WTC11 (cell line): ENCODE results near the gene ZNF200. TPM values are rescaled to one million over a fixed set of nuclear protein-coding genes. Genes with fewer than 3 reads are reported as not detected.

Experiments
- E2F4 ChIP-seq: sonication (generic); formaldehyde crosslinking; IDR thresholded peaks from 2 replicates; pipeline ENCODE4 v1.8.1; 2022; ENCODE audit warnings: low read depth, mild to moderate bottlenecking, moderate library complexity, missing genetic modification reagents, borderline replicate concordance
- ERG ChIP-seq: fragments of 250-450 bp; sonication (Bioruptor Pico); IDR thresholded peaks from 2 replicates; pipeline ENCODE4 v1.8.0; 2021; ENCODE audit warnings: mild to moderate bottlenecking
- FOXP1 ChIP-seq: sonication (generic); formaldehyde crosslinking; IDR thresholded peaks from 2 replicates; pipeline ENCODE4 v1.8.0; 2022; ENCODE audit warnings: missing genetic modification reagents, mild to moderate bottlenecking, moderate library complexity, borderline replicate concordance
- GABPB1 ChIP-seq: sonication (generic); formaldehyde crosslinking; IDR thresholded peaks from 2 replicates; pipeline ENCODE4 v1.8.1; 2023; ENCODE audit warnings: mild to moderate bottlenecking, missing genetic modification reagents
- JUN ChIP-seq: sonication (generic); formaldehyde crosslinking; IDR thresholded peaks from 2 replicates; pipeline ENCODE4 v1.8.0; 2023; ENCODE audit warnings: mild to moderate bottlenecking, missing genetic modification reagents
- MYBL2 ChIP-seq: sonication (generic); formaldehyde crosslinking; IDR thresholded peaks from 2 replicates; pipeline ENCODE4 v1.8.1; 2023; ENCODE audit warnings: mild to moderate bottlenecking, moderate library complexity, missing genetic modification reagents
- NFE2L1 ChIP-seq: sonication (generic); formaldehyde crosslinking; IDR thresholded peaks from 2 replicates; pipeline ENCODE4 v1.8.1; 2023; ENCODE audit warnings: missing genetic modification reagents
- PRRX2 ChIP-seq: fragments of 250-450 bp; sonication (Bioruptor Pico); IDR thresholded peaks from 2 replicates; pipeline ENCODE4 v1.8.0; 2021; ENCODE audit warnings: mild to moderate bottlenecking
- RELA ChIP-seq: sonication (generic); formaldehyde crosslinking; IDR thresholded peaks from 2 replicates; pipeline ENCODE4 v1.8.1; 2022; ENCODE audit warnings: missing genetic modification reagents, mild to moderate bottlenecking, borderline replicate concordance
- SOX15 ChIP-seq: fragments of 250-450 bp; sonication (Bioruptor Pico); IDR thresholded peaks from 2 replicates; pipeline ENCODE4 v1.9.0; 2021; ENCODE audit warnings: mild to moderate bottlenecking
- TEAD1 ChIP-seq: sonication (generic); formaldehyde crosslinking; IDR thresholded peaks from 2 replicates; pipeline ENCODE4 v1.8.0; 2022; ENCODE audit warnings: mild to moderate bottlenecking, missing genetic modification reagents
- ZNF232 ChIP-seq: sonication (generic); formaldehyde crosslinking; IDR thresholded peaks from 2 replicates; pipeline ENCODE4 v1.8.0; 2022; ENCODE audit warnings: mild to moderate bottlenecking, missing genetic modification reagents
- total RNA-seq: library from RNA; stranded (reverse); gene quantifications from 3 replicates; pipeline ENCODE4 v1.2.3, GENCODE V29; 2021
- TF ChIP-seq, protein P1 (sequence below): sonication (generic); formaldehyde crosslinking; IDR thresholded peaks from 2 replicates; pipeline ENCODE4 v1.8.0; 2022; ENCODE audit warnings: missing genetic modification reagents
- TF ChIP-seq, protein P2 (sequence below): fragments of 250-450 bp; sonication (Bioruptor Pico); IDR thresholded peaks from 2 replicates; pipeline ENCODE4 v1.9.0; 2021; ENCODE audit warnings: mild to moderate bottlenecking
- TF ChIP-seq, protein P3 (sequence below): fragments of 200-600 bp; IDR thresholded peaks from 2 replicates; pipeline ENCODE4 v1.8.0; 2022; ENCODE audit warnings: antibody characterized with exemption
- TF ChIP-seq, protein P4 (sequence below): sonication (generic); formaldehyde crosslinking; IDR thresholded peaks from 2 replicates; pipeline ENCODE4 v1.8.1; 2022; ENCODE audit warnings: mild to moderate bottlenecking, moderate library complexity, missing genetic modification reagents
- TF ChIP-seq, protein P5 (sequence below): sonication (generic); formaldehyde crosslinking; IDR thresholded peaks from 2 replicates; pipeline ENCODE4 v1.8.0; 2022; ENCODE audit warnings: mild to moderate bottlenecking, missing genetic modification reagents
- TF ChIP-seq, protein P6 (sequence below): sonication (generic); formaldehyde crosslinking; IDR thresholded peaks from 2 replicates; pipeline ENCODE4 v1.8.0; 2023; ENCODE audit warnings: missing genetic modification reagents, mild to moderate bottlenecking, borderline replicate concordance
- TF ChIP-seq, protein P7 (sequence below): sonication (generic); formaldehyde crosslinking; IDR thresholded peaks from 2 replicates; pipeline ENCODE4 v1.8.1; 2023; ENCODE audit warnings: mild to moderate bottlenecking, missing genetic modification reagents, moderate library complexity

ZNF200 gene
- total RNA-seq, 1 experiment from 2014 or later = 9.7 TPM

GRCh38 chr16:3234857-3235561 lies at the start of gene ZNF200 (continued):
- TF ChIP-seq, protein P1, sequence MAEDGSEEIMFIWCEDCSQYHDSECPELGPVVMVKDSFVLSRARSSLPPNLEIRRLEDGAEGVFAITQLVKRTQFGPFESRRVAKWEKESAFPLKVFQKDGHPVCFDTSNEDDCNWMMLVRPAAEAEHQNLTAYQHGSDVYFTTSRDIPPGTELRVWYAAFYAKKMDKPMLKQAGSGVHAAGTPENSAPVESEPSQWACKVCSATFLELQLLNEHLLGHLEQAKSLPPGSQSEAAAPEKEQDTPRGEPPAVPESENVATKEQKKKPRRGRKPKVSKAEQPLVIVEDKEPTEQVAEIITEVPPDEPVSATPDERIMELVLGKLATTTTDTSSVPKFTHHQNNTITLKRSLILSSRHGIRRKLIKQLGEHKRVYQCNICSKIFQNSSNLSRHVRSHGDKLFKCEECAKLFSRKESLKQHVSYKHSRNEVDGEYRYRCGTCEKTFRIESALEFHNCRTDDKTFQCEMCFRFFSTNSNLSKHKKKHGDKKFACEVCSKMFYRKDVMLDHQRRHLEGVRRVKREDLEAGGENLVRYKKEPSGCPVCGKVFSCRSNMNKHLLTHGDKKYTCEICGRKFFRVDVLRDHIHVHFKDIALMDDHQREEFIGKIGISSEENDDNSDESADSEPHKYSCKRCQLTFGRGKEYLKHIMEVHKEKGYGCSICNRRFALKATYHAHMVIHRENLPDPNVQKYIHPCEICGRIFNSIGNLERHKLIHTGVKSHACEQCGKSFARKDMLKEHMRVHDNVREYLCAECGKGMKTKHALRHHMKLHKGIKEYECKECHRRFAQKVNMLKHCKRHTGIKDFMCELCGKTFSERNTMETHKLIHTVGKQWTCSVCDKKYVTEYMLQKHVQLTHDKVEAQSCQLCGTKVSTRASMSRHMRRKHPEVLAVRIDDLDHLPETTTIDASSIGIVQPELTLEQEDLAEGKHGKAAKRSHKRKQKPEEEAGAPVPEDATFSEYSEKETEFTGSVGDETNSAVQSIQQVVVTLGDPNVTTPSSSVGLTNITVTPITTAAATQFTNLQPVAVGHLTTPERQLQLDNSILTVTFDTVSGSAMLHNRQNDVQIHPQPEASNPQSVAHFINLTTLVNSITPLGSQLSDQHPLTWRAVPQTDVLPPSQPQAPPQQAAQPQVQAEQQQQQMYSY (CRISPR knock-in tag) = 0 out of 2 replicates have a peak, but pooled peaks have one; percentile 15
- TF ChIP-seq PRRX2 (CRISPR knock-in tag) (no peak), GABPB1 (peak; percentile 44), ZNF232 (CRISPR knock-in tag) (no peak), FOXP1 (CRISPR knock-in tag) (peak; percentile 70; the same call in 1 of the 2 replicates), JUN (CRISPR knock-in tag) (peak; percentile 86; the same call in 1 of the 2 replicates), MYBL2 (CRISPR knock-in tag) (no peak; the same call in 1 of the 2 replicates), NFE2L1 (CRISPR knock-in tag) (no peak), SOX15 (CRISPR knock-in tag) (no peak), TEAD1 (CRISPR knock-in tag) (peak; percentile 81), RELA (CRISPR knock-in tag) (no peak), ERG (no peak), E2F4 (no peak; the same call in 1 of the 2 replicates)
- TF ChIP-seq, protein P2, sequence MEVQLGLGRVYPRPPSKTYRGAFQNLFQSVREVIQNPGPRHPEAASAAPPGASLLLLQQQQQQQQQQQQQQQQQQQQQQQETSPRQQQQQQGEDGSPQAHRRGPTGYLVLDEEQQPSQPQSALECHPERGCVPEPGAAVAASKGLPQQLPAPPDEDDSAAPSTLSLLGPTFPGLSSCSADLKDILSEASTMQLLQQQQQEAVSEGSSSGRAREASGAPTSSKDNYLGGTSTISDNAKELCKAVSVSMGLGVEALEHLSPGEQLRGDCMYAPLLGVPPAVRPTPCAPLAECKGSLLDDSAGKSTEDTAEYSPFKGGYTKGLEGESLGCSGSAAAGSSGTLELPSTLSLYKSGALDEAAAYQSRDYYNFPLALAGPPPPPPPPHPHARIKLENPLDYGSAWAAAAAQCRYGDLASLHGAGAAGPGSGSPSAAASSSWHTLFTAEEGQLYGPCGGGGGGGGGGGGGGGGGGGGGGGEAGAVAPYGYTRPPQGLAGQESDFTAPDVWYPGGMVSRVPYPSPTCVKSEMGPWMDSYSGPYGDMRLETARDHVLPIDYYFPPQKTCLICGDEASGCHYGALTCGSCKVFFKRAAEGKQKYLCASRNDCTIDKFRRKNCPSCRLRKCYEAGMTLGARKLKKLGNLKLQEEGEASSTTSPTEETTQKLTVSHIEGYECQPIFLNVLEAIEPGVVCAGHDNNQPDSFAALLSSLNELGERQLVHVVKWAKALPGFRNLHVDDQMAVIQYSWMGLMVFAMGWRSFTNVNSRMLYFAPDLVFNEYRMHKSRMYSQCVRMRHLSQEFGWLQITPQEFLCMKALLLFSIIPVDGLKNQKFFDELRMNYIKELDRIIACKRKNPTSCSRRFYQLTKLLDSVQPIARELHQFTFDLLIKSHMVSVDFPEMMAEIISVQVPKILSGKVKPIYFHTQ (CRISPR knock-in tag) = no peak
- TF ChIP-seq, protein P3, sequence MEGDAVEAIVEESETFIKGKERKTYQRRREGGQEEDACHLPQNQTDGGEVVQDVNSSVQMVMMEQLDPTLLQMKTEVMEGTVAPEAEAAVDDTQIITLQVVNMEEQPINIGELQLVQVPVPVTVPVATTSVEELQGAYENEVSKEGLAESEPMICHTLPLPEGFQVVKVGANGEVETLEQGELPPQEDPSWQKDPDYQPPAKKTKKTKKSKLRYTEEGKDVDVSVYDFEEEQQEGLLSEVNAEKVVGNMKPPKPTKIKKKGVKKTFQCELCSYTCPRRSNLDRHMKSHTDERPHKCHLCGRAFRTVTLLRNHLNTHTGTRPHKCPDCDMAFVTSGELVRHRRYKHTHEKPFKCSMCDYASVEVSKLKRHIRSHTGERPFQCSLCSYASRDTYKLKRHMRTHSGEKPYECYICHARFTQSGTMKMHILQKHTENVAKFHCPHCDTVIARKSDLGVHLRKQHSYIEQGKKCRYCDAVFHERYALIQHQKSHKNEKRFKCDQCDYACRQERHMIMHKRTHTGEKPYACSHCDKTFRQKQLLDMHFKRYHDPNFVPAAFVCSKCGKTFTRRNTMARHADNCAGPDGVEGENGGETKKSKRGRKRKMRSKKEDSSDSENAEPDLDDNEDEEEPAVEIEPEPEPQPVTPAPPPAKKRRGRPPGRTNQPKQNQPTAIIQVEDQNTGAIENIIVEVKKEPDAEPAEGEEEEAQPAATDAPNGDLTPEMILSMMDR = no peak
- TF ChIP-seq, protein P4, sequence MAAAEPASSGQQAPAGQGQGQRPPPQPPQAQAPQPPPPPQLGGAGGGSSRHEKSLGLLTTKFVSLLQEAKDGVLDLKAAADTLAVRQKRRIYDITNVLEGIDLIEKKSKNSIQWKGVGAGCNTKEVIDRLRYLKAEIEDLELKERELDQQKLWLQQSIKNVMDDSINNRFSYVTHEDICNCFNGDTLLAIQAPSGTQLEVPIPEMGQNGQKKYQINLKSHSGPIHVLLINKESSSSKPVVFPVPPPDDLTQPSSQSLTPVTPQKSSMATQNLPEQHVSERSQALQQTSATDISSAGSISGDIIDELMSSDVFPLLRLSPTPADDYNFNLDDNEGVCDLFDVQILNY (CRISPR knock-in tag) = peak; percentile 37; the same call in 1 of the 2 replicates
- TF ChIP-seq, protein P5, sequence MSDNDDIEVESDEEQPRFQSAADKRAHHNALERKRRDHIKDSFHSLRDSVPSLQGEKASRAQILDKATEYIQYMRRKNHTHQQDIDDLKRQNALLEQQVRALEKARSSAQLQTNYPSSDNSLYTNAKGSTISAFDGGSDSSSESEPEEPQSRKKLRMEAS = peak; percentile 81
- TF ChIP-seq, protein P6, sequence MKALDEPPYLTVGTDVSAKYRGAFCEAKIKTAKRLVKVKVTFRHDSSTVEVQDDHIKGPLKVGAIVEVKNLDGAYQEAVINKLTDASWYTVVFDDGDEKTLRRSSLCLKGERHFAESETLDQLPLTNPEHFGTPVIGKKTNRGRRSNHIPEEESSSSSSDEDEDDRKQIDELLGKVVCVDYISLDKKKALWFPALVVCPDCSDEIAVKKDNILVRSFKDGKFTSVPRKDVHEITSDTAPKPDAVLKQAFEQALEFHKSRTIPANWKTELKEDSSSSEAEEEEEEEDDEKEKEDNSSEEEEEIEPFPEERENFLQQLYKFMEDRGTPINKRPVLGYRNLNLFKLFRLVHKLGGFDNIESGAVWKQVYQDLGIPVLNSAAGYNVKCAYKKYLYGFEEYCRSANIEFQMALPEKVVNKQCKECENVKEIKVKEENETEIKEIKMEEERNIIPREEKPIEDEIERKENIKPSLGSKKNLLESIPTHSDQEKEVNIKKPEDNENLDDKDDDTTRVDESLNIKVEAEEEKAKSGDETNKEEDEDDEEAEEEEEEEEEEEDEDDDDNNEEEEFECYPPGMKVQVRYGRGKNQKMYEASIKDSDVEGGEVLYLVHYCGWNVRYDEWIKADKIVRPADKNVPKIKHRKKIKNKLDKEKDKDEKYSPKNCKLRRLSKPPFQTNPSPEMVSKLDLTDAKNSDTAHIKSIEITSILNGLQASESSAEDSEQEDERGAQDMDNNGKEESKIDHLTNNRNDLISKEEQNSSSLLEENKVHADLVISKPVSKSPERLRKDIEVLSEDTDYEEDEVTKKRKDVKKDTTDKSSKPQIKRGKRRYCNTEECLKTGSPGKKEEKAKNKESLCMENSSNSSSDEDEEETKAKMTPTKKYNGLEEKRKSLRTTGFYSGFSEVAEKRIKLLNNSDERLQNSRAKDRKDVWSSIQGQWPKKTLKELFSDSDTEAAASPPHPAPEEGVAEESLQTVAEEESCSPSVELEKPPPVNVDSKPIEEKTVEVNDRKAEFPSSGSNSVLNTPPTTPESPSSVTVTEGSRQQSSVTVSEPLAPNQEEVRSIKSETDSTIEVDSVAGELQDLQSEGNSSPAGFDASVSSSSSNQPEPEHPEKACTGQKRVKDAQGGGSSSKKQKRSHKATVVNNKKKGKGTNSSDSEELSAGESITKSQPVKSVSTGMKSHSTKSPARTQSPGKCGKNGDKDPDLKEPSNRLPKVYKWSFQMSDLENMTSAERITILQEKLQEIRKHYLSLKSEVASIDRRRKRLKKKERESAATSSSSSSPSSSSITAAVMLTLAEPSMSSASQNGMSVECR = peak; percentile 81; the same call in 1 of the 2 replicates
- TF ChIP-seq, protein P7, sequence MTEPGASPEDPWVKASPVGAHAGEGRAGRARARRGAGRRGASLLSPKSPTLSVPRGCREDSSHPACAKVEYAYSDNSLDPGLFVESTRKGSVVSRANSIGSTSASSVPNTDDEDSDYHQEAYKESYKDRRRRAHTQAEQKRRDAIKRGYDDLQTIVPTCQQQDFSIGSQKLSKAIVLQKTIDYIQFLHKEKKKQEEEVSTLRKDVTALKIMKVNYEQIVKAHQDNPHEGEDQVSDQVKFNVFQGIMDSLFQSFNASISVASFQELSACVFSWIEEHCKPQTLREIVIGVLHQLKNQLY (CRISPR knock-in tag) = no peak
